Measurements from ENCODE around the gene ZNF521. TPM values are rescaled to one million over a fixed set of nuclear protein-coding genes. Genes with fewer than 3 reads are reported as not detected.
A peak's percentile ranks its signal among the peaks of the same experiment; 100 is the strongest.

The ZNF521 gene
- total and polyA plus RNA-seq, 2 of the 13 experiments (the other 11 are each of a cell fraction or from before 2014, with no cell fraction given): 0.02 TPM; not detected in 1

DNA sequence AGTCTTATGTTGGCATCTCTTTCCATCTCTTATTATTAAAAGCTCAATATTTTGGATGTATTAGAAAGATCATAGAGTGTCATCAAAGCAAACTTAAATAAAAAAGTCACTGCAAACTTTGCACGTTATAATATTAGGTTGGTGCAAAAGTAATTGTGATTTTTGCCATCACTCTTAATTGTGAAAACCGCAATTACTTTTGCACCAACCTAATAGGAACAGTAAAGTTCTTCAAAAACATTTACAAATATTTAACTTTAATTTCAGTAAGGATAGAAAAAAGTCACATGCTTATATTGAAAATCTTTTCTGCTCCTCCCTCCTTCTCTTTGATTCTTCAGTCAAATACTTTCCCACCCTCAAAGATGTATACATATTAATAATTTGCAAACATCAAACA, 51.5 kb downstream of the ZNF521 start:
- intact Hi-C loops (cut with micrococcal nuclease; ENCODE audit: unreplicated experiment) (loop anchor here (10.0 kb wide), 1 partner anchor 56 kb away; no protein-coding TSS in a partner anchor), in situ Hi-C loops (cut with HindIII; ENCODE audit: extremely low pct_ligation_motif_present, low pct_unique_long_range_greater_than_20kb) (no loop called here)

More for the DNA sequence above, 51.5 kb downstream of the ZNF521 start:
- ChIA-PET CTCF (ENCODE audit: low intra/inter-chr PET ratio, low total read pairs) (no interaction called here), POLR2A (no interaction called here)
- Histone ChIP-seq H3K4me1 (ENCODE audit: insufficient read depth, low read length) (no peaks in the 10 kb centered on the region), H3K9me3 (ENCODE audit: low read length) (no peaks in the 10 kb centered on the region), H4K20me1 (ENCODE audit: insufficient read depth, low read length) (no peaks in the 10 kb centered on the region), H3K27me3 (ENCODE audit: control insufficient read depth in 1 of 2, insufficient read depth in 2 of 2, low read length in 2 of 2) (no peaks in the 10 kb centered on the region), H3K27ac (ENCODE audit: extremely low read length, insufficient read depth, low read length) (no peak overlapping the region), H3K9ac (ENCODE audit: insufficient read depth, low read depth, low read length) (no peak overlapping the region), H3K79me2 (ENCODE audit: insufficient read depth, low read length) (no peaks in the 10 kb centered on the region), H3K36me3 (replicated peaks in 1 of 2; ENCODE audit: control insufficient read depth in 1 of 2, insufficient read depth in 2 of 2, low read length in 2 of 2) (no peaks in the 10 kb centered on the region), H2AFZ (ENCODE audit: low read length) (no peak overlapping the region), H3K4me2 (ENCODE audit: low read depth, low read length) (no peak overlapping the region), H3K4me3 (replicated peaks in 1 of 3; ENCODE audit: insufficient read depth in 1 of 3, low read depth in 2 of 3, low read length in 3 of 3) (no peak overlapping the region)
- FAIRE-seq: no peak
- peak; percentile 84 for TF ChIP-seq ZBTB40 (IDR thresholded peaks at IDR 0.05)
- no peak for TF ChIP-seq ZBTB40 (CRISPR knock-in tag; IDR thresholded peaks at IDR 0.05)
- no peak for TF ChIP-seq TARDBP (CRISPR knock-in tag; IDR thresholded peaks at IDR 0.05)
- no peak for ATAC-seq
- no TSS peak for BruUV-seq (replicated peaks)
- WGBS (ENCODE audit: low lambda C conversion rate): 3% methylated on average over 2 of the region's 2 CpGs
- DNase-seq (ENCODE audit: low spot score): no peak
